K562 (cell line): ENCODE data around the gene TM4SF4. TPM values are rescaled to one million over a fixed set of nuclear protein-coding genes. Genes with fewer than 3 reads are reported as not detected.
A peak's percentile ranks its signal among the peaks of the same experiment; 100 is the strongest.

ENCODE experiments used
- ATAC-seq: fragments of 200-7000 bp; cut with Tn5 transposase; 3 replicates; pipeline ENCODE4 v1.9.1; 2020; ENCODE audit warnings: moderate library complexity
- BruUV-seq: library from RNA; stranded (reverse); fragments of 400-500 nt; replicated peaks from 2 replicates; lab custom pipeline; 2021; lab: Mats Ljungman, UMichigan
- CTCF ChIA-PET: fragments of 300-600 bp; formaldehyde crosslinking; extraction: SDS; loops from one replicate; lab custom pipeline; 2021; ENCODE audit warnings: low intra/inter-chr PET ratio; lab: Yijun Ruan, JAX
- POLR2A ChIA-PET: fragments of 300-600, 350-650 bp; sonication (Branson Sonifier 250); formaldehyde crosslinking; extraction: SDS; loops from one replicate; lab custom pipeline; 2021; ENCODE audit warnings: antibody characterized with exemption, inconsistent platforms; lab: Yijun Ruan, JAX
- DNase-seq, 4 experiments: peaks; one replicate each; pipeline versions ENCODE4 v3.0.0 to v3.0.0-alpha.2; 2011 to 2018; ENCODE audit warnings: low spot score in 3 of 4, mixed read lengths in 3 of 4; ENCODE audit errors: extremely low read depth in 1 of 4
- FAIRE-seq: peaks from 2 replicates; lab custom pipeline; 2011; peaks lifted over from hg19 to GRCh38; lab: Jason Lieb, UNC
- H2AFZ ChIP-seq: 2 replicates; pipeline ENCODE4 v1.6.0; 2011; ENCODE audit warnings: low read depth, low read length, control low read depth, inconsistent platforms
- H3K27ac ChIP-seq: fragments of 200-600 bp; 3 replicates; pipeline ENCODE4 v1.8.0; 2011; ENCODE audit warnings: low read depth, mild to moderate bottlenecking, control low read depth, inconsistent platforms, low read length, moderate library complexity, mixed read lengths; ENCODE audit errors: extremely low read depth
- H3K27me3 ChIP-seq, 2 experiments: fragments of 300-600 bp in 1 of 2; 2 replicates in 1 of 2; 3 replicates in 1 of 2; pipeline versions ENCODE4 v1.6.0 to v1.8.0; 2011; ENCODE audit warnings: inconsistent platforms in 2 of 2, low read length in 2 of 2, mild to moderate bottlenecking in 1 of 2, mixed read lengths in 1 of 2, moderate library complexity in 1 of 2; ENCODE audit not compliant: control insufficient read depth in 2 of 2, insufficient read depth in 2 of 2
- H3K36me3 ChIP-seq: fragments of 300-600 bp; 3 replicates; pipeline ENCODE4 v1.8.0; 2011; ENCODE audit warnings: mild to moderate bottlenecking, low read length, inconsistent platforms; ENCODE audit not compliant: control insufficient read depth, insufficient read depth
- H3K4me1 ChIP-seq, 2 experiments: fragments of 200-600 bp in 1 of 2; replicated peaks in 1 of 2; 2 replicates in 1 of 2; 3 replicates in 1 of 2; pipeline versions ENCODE4 v1.5.1 to v1.8.0; 2011; ENCODE audit warnings: inconsistent platforms in 2 of 2, low read length in 2 of 2, mild to moderate bottlenecking in 1 of 2, mixed read lengths in 1 of 2, moderate library complexity in 1 of 2; ENCODE audit not compliant: control insufficient read depth in 2 of 2, insufficient read depth in 2 of 2
- H3K4me2 ChIP-seq: 2 replicates; pipeline ENCODE4 v1.6.1; 2011; ENCODE audit warnings: low read length, control low read depth, inconsistent platforms, mixed read lengths; ENCODE audit not compliant: insufficient read depth
- H3K4me3 ChIP-seq: fragments of 200-600 bp; sonication (generic), shearing (Covaris generic); 2 replicates; pipeline ENCODE4 v1.5.1; 2016; ENCODE audit warnings: control low read depth, inconsistent platforms
- H3K79me2 ChIP-seq: fragments of 200-600 bp; 3 replicates; pipeline ENCODE4 v1.8.0; 2011; ENCODE audit warnings: low read length, inconsistent platforms; ENCODE audit not compliant: control insufficient read depth, insufficient read depth
- H3K9ac ChIP-seq, 2 experiments: 2 replicates each; pipeline versions ENCODE4 v1.6.0 to v1.6.1; 2011; ENCODE audit warnings: low read depth in 2 of 2, low read length in 2 of 2, control low read depth in 1 of 2, inconsistent platforms in 1 of 2, mild to moderate bottlenecking in 1 of 2, mixed read lengths in 1 of 2; ENCODE audit not compliant: insufficient read depth in 1 of 2
- H3K9me1 ChIP-seq: one replicate; pipeline ENCODE4 v1.6.0; 2011; ENCODE audit warnings: inconsistent platforms, mild to moderate bottlenecking, low read length, moderate library complexity; ENCODE audit not compliant: control insufficient read depth, insufficient read depth
- H3K9me3 ChIP-seq: replicated peaks from 2 replicates; pipeline ENCODE4 v1.5.1; 2011; ENCODE audit warnings: low read depth, low read length, inconsistent platforms; ENCODE audit not compliant: control insufficient read depth, insufficient read depth
- H4K20me1 ChIP-seq: replicated peaks from 2 replicates; pipeline ENCODE4 v1.6.1; 2011; ENCODE audit warnings: low read length, inconsistent platforms, mixed read lengths; ENCODE audit not compliant: control insufficient read depth, insufficient read depth
- CHD2 ChIP-seq: IDR thresholded peaks from 2 replicates; pipeline ENCODE4 v1.6.1; 2011; ENCODE audit warnings: low read depth, low read length
- EGR1 ChIP-seq: fragments of 450-650 bp; conservative IDR thresholded peaks from 2 replicates; pipeline ENCODE4 v1.6.1; 2017; ENCODE audit warnings: mild to moderate bottlenecking
- GTF2E2 ChIP-seq: fragments of 200-800 bp; sonication (Bioruptor generic); IDR thresholded peaks from 2 replicates; pipeline ENCODE4 v1.6.1; 2016; ENCODE audit warnings: missing genetic modification characterization, missing compliant biosample characterization
- MYNN ChIP-seq, 2 experiments: sonication (generic); formaldehyde crosslinking in 1 of 2; IDR thresholded peaks; 2 replicates each; pipeline versions ENCODE4 v1.5.0 to v1.6.1; 2016 to 2020; ENCODE audit warnings: antibody characterized with exemption in 1 of 2, missing genetic modification reagents in 1 of 2
- NFIX ChIP-seq: fragments of 250-450 bp; sonication (Bioruptor Pico); IDR thresholded peaks from 2 replicates; pipeline ENCODE4 v1.4.0; 2020; ENCODE audit warnings: low read depth, mild to moderate bottlenecking, moderate library complexity
- PHF21A ChIP-seq: fragments of 450-650 bp; IDR thresholded peaks from 2 replicates; pipeline ENCODE4 v1.6.1; 2017; ENCODE audit warnings: low read depth, borderline replicate concordance
- PREB ChIP-seq: sonication (generic); formaldehyde crosslinking; IDR thresholded peaks from 2 replicates; pipeline ENCODE4 v1.8.1; 2023; ENCODE audit warnings: mild to moderate bottlenecking, missing genetic modification reagents
- RREB1 ChIP-seq: fragments of 250-450 bp; sonication (Bioruptor Pico); IDR thresholded peaks from 2 replicates; pipeline ENCODE4 v1.4.0; 2020
- TOE1 ChIP-seq, 2 experiments: fragments of 450-650 bp in 1 of 2; sonication (generic) in 1 of 2; formaldehyde crosslinking in 1 of 2; IDR thresholded peaks; 2 replicates each; pipeline versions ENCODE4 v1.7.1 to v1.8.0; 2016 to 2022; ENCODE audit warnings: borderline replicate concordance in 2 of 2, mild to moderate bottlenecking in 2 of 2, antibody characterized with exemption in 1 of 2, inconsistent platforms in 1 of 2, low read depth in 1 of 2, missing genetic modification reagents in 1 of 2, moderate library complexity in 1 of 2
- ZNF277 ChIP-seq: fragments of 250-450 bp; sonication (Bioruptor Pico); IDR thresholded peaks from 2 replicates; pipeline ENCODE4 v1.8.0; 2022; ENCODE audit warnings: inconsistent platforms, mild to moderate bottlenecking, moderate library complexity, borderline replicate concordance
- ZNF316 ChIP-seq: fragments of 450-650 bp; IDR thresholded peaks from 2 replicates; pipeline ENCODE4 v1.6.1; 2016
- ZNF766 ChIP-seq: fragments of 200-800 bp; sonication (Bioruptor generic); conservative IDR thresholded peaks from 2 replicates; pipeline ENCODE4 v1.6.1; 2016; ENCODE audit warnings: missing genetic modification characterization, missing compliant biosample characterization
- WGBS: fragments of 100-300 bp; shearing (Covaris generic); methylation state at CpG from one replicate; pipeline ENCODE4 v1.1.6; 2016; ENCODE audit warnings: low coverage, mixed read lengths; ENCODE audit not compliant: insufficient coverage; ENCODE audit errors: missing lambda C conversion rate; 5-methylcytosine and 5-hydroxymethylcytosine counted together
- in situ Hi-C: fragments of 300-500 bp; cut with MboI; formaldehyde crosslinking; loops from 4 replicates; pipeline ENCODE4 v1.15.0; 2018; ENCODE audit warnings: inconsistent platforms, mixed read lengths
- intact Hi-C: fragments of 100-400 bp; cut with micrococcal nuclease; formaldehyde crosslinking; loops from 2 replicates; pipeline ENCODE4 v1.14.2; 2022
- polyA plus RNA-seq, 8 experiments: library from polyadenylated mRNA; depleted of rRNA in 4 of 8; stranded (reverse) in 5 of 8; unstranded in 3 of 8; fragments of >200 nt; fragmentation: Nextera tagmentation in 2 of 8; fragmentation: Illumina TruSeq in 1 of 8; extraction: Ambion mirVana in 2 of 8; extraction: Trizol in 1 of 8; gene quantifications; 2 replicates each; pipeline versions ENCODE4 v1.2.1 to v1.2.3, GENCODE V29; 2011 to 2014; ENCODE audit warnings: inconsistent platforms in 1 of 8, missing spikeins in 1 of 8
- total RNA-seq, 7 experiments: library from RNA; depleted of rRNA in 6 of 7; stranded (reverse); fragments of >200 nt in 6 of 7; fragmentation: Illumina TruSeq in 2 of 7; extraction: Trizol in 2 of 7; gene quantifications; 2 replicates each; pipeline versions ENCODE4 v1.2.1 to v1.2.3, GENCODE V29; 2011 to 2021; ENCODE audit warnings: low replicate concordance in 1 of 7

The TM4SF4 gene
- total and polyA plus RNA-seq, 9 of the 15 experiments (the other 6 are each of a cell fraction or from before 2014, with no cell fraction given) = 0.31 TPM; not detected in 8

GRCh38 chr3:149448331-149448831 is 26.1 kb upstream of the TM4SF4 start (continued):
- no peak for TF ChIP-seq NFIX
- peak; percentile 91 for TF ChIP-seq ZNF316
- no peak for TF ChIP-seq EGR1
- no peak for TF ChIP-seq PREB (CRISPR knock-in tag)
- TF ChIP-seq, all 486 proteins: peak for 5

GRCh38 chr3:149449182-149449581 is 25.3 kb upstream of the TM4SF4 start:
- H3K9me3 ChIP-seq = no peaks in the 10 kb centered on the region; the same call in 1 of the 2 replicates
- TF ChIP-seq CHD2 (no peak), MYNN (IDR thresholded peaks at IDR 0.05) (no peak), MYNN (CRISPR knock-in tag; IDR thresholded peaks at IDR 0.05) (no peak), PHF21A (no peak), GTF2E2 (tag) (no peak), ZNF766 (CRISPR knock-in tag) (no peak), ZNF277 (no peak), TOE1 (IDR thresholded peaks at IDR 0.05; ENCODE audit: borderline replicate concordance) (no peak), TOE1 (CRISPR knock-in tag; IDR thresholded peaks at IDR 0.05; ENCODE audit: borderline replicate concordance, low read depth) (no peak), RREB1 (no peak)

More at GRCh38 chr3:149449182-149449581, 25.3 kb upstream of the TM4SF4 start:
- Histone ChIP-seq H3K4me3 (no peak overlapping the region), H3K27me3 (no peaks in the 10 kb centered on the region), H3K9ac (no peak overlapping the region), H4K20me1 (no peaks in the 10 kb centered on the region), H3K4me2 (no peak overlapping the region), H3K79me2 (no peaks in the 10 kb centered on the region), H3K9me1 (no peaks in the 10 kb centered on the region), H3K4me1 (no peaks in the 10 kb centered on the region), H3K27ac (no peak overlapping the region), H3K36me3 (no peaks in the 10 kb centered on the region), H2AFZ (no peak overlapping the region)
- FAIRE-seq = no peak
- intact Hi-C loops (no loop called here), in situ Hi-C loops (no loop called here)
- 0% methylated on average over 3 of the region's 3 CpGs for WGBS
- POLR2A ChIA-PET = interaction anchor here (0.9 kb wide), 1 partner anchor 11 kb away, joined by 3 read pairs; no protein-coding TSS in a partner anchor
- CTCF ChIA-PET = no interaction called here
- no peak for DNase-seq
- BruUV-seq = no TSS peak
- no peak for ATAC-seq
